Measurements from ENCODE around the gene CLHC1. TPM values are rescaled to one million over a fixed set of nuclear protein-coding genes. Genes with fewer than 3 reads are reported as not detected.
"Not testable (repeated sequence)": the region's sequence is repeated elsewhere in the genome, so short reads cannot be mapped to it uniquely, and the experiment has no call there.

CLHC1 gene
- total and polyA plus RNA-seq, 2 donors (not counting 1 experiment from before 2014, with no cell fraction given) = 6.5 to 11.9 TPM

GRCh38 chr2:55146263-55146662, 85.8 kb downstream of the CLHC1 start:
- Histone ChIP-seq H3K4me2 (ENCODE audit: extremely low read depth, insufficient read depth, low read length) (no peak overlapping the region), H3K4me1 (ENCODE audit: control insufficient read depth, extremely low read depth, insufficient read depth, low read length) (no peaks in the 10 kb centered on the region), H2AFZ (ENCODE audit: low read length) (no peak overlapping the region), H3K4me3 (replicated peaks in 1 of 4; ENCODE audit: control extremely low read depth in 1 of 4, insufficient read depth in 1 of 4, low read depth in 3 of 4, low read length in 4 of 4) (no peak overlapping the region), H3K27ac (ENCODE audit: insufficient read depth, low read length) (no peak overlapping the region), H4K20me1 (ENCODE audit: control insufficient read depth, extremely low read depth, insufficient read depth, low read length) (no peaks in the 10 kb centered on the region), H3K36me3 (ENCODE audit: control insufficient read depth, insufficient read depth, low read length) (no peaks in the 10 kb centered on the region), H3K79me2 (ENCODE audit: control insufficient read depth, insufficient read depth, low read length) (no peaks in the 10 kb centered on the region), H3K9ac (ENCODE audit: insufficient read depth, low read length) (no peak overlapping the region), H3K27me3 (ENCODE audit: control insufficient read depth, insufficient read depth, low read length) (no peaks in the 10 kb centered on the region), H3K9me3 (ENCODE audit: control insufficient read depth, insufficient read depth, low read depth, low read length) (no peaks in the 10 kb centered on the region)
- TF ChIP-seq CTCF (conservative IDR thresholded peaks at IDR 0.05 in 1 of 2, IDR thresholded peaks at IDR 0.05 in 1 of 2; ENCODE audit: low read depth in 1 of 2, low read length in 2 of 2) (no peak), EZH2 (IDR thresholded peaks at IDR 0.05; ENCODE audit: low read length, missing control alignments) (no peak)
- no peak for DNase-seq (ENCODE audit: low read depth in 2 of 2)

- H3K27me3 ChIP-seq (ENCODE audit: control insufficient read depth, insufficient read depth, low read length) = no peaks in the 10 kb centered on the region
- no peak overlapping the region for H3K27ac ChIP-seq (ENCODE audit: insufficient read depth, low read length)
- no peaks in the 10 kb centered on the region for H3K4me1 ChIP-seq (ENCODE audit: control insufficient read depth, extremely low read depth, insufficient read depth, low read length)
- H3K9ac ChIP-seq (ENCODE audit: insufficient read depth, low read length) = no peak overlapping the region
- H3K4me2 ChIP-seq (ENCODE audit: extremely low read depth, insufficient read depth, low read length) = no peak overlapping the region
- no peaks in the 10 kb centered on the region for H4K20me1 ChIP-seq (ENCODE audit: control insufficient read depth, extremely low read depth, insufficient read depth, low read length)
- H3K9me3 ChIP-seq (ENCODE audit: control insufficient read depth, insufficient read depth, low read depth, low read length) = no peaks in the 10 kb centered on the region
- H3K4me3 ChIP-seq (replicated peaks in 1 of 4; ENCODE audit: control extremely low read depth in 1 of 4, insufficient read depth in 1 of 4, low read depth in 3 of 4, low read length in 4 of 4) = no peak overlapping the region
- TF ChIP-seq CTCF (conservative IDR thresholded peaks at IDR 0.05 in 1 of 2, IDR thresholded peaks at IDR 0.05 in 1 of 2; ENCODE audit: low read depth in 1 of 2, low read length in 2 of 2) (no peak), EZH2 (IDR thresholded peaks at IDR 0.05; ENCODE audit: low read length, missing control alignments) (no peak)
- H2AFZ ChIP-seq (ENCODE audit: low read length) = no peak overlapping the region
- no peaks in the 10 kb centered on the region for H3K79me2 ChIP-seq (ENCODE audit: control insufficient read depth, insufficient read depth, low read length)
- no peaks in the 10 kb centered on the region for H3K36me3 ChIP-seq (ENCODE audit: control insufficient read depth, insufficient read depth, low read length)
- peak in 1 of 2 donors; percentile 25 for DNase-seq (ENCODE audit: low read depth in 2 of 2)
Observed at GRCh38 chr2:55144922-55145820, 86.9 kb downstream of the CLHC1 start.

GRCh38 chr2:55143706-55144105, 88.4 kb downstream of the CLHC1 start:
- not testable (repeated sequence) for H4K20me1 ChIP-seq (ENCODE audit: control insufficient read depth, extremely low read depth, insufficient read depth, low read length); H3K27ac ChIP-seq (ENCODE audit: insufficient read depth, low read length); H3K4me2 ChIP-seq (ENCODE audit: extremely low read depth, insufficient read depth, low read length); H3K27me3 ChIP-seq (ENCODE audit: control insufficient read depth, insufficient read depth, low read length); H3K9me3 ChIP-seq (ENCODE audit: control insufficient read depth, insufficient read depth, low read depth, low read length); DNase-seq (ENCODE audit: low read depth in 2 of 2); H3K4me1 ChIP-seq (ENCODE audit: control insufficient read depth, extremely low read depth, insufficient read depth, low read length); H3K36me3 ChIP-seq (ENCODE audit: control insufficient read depth, insufficient read depth, low read length); H2AFZ ChIP-seq (ENCODE audit: low read length); H3K79me2 ChIP-seq (ENCODE audit: control insufficient read depth, insufficient read depth, low read length); H3K9ac ChIP-seq (ENCODE audit: insufficient read depth, low read length); H3K4me3 ChIP-seq (replicated peaks in 1 of 4; ENCODE audit: control extremely low read depth in 1 of 4, insufficient read depth in 1 of 4, low read depth in 3 of 4, low read length in 4 of 4)

Measured in fibroblast of lung (primary cell).